ENCODE measurements around the gene NUAK1.

The NUAK1 gene

DNA sequence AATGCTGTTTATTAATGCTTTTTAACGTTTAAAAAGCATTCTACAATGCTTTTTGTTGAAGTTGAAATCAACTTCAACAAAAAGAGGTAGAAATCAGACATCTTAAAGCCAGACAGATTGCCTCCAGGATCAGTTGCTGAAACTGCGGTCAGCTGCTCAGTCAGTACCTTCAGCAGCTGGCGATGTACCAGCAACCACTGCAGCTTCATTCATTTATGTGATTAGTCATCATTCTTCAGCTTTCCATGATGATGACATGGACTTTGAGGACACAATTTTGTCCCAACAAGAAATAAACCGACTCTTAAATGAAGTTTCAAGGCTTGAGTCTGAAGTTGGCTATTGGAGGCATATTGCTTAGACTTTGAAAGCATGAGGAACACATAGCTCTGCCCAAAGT lies 31.5 kb upstream of the NUAK1 start:
- Histone ChIP-seq H4K20me1 (ENCODE audit: insufficient read depth, low read length) (no peaks in the 10 kb centered on the region), H3K4me1 (ENCODE audit: low read length) (no peaks in the 10 kb centered on the region), H3K36me3 (replicated peaks; ENCODE audit: low read depth, low read length) (no peaks in the 10 kb centered on the region), H3K9ac (ENCODE audit: low read length) (no peak overlapping the region), H3K27me3 (ENCODE audit: low read depth, low read length) (peaks cover 19% of the 10 kb centered on the region), H3K27ac (ENCODE audit: low read length) (no peak overlapping the region), H3K9me3 (ENCODE audit: insufficient read depth, low read length) (no peaks in the 10 kb centered on the region), H3K4me2 (ENCODE audit: low read length) (no peak overlapping the region), H3K4me3 (ENCODE audit: low read length) (no peak overlapping the region), H3K79me2 (ENCODE audit: low read length) (no peaks in the 10 kb centered on the region), H2AFZ (ENCODE audit: low read depth, low read length) (no peak overlapping the region)
- TF ChIP-seq, protein P1, sequence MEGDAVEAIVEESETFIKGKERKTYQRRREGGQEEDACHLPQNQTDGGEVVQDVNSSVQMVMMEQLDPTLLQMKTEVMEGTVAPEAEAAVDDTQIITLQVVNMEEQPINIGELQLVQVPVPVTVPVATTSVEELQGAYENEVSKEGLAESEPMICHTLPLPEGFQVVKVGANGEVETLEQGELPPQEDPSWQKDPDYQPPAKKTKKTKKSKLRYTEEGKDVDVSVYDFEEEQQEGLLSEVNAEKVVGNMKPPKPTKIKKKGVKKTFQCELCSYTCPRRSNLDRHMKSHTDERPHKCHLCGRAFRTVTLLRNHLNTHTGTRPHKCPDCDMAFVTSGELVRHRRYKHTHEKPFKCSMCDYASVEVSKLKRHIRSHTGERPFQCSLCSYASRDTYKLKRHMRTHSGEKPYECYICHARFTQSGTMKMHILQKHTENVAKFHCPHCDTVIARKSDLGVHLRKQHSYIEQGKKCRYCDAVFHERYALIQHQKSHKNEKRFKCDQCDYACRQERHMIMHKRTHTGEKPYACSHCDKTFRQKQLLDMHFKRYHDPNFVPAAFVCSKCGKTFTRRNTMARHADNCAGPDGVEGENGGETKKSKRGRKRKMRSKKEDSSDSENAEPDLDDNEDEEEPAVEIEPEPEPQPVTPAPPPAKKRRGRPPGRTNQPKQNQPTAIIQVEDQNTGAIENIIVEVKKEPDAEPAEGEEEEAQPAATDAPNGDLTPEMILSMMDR (IDR thresholded peaks at IDR 0.05; ENCODE audit: low read depth, low read length), result no peak
- TF ChIP-seq EZH2phosphoT487 (IDR thresholded peaks at IDR 0.05; ENCODE audit: low read depth), result no peak

- H3K9ac ChIP-seq (ENCODE audit: low read length), result no peak overlapping the region
- H2AFZ ChIP-seq (ENCODE audit: low read depth, low read length), result no peak overlapping the region
- no peaks in the 10 kb centered on the region for H3K36me3 ChIP-seq (replicated peaks; ENCODE audit: low read depth, low read length)
- TF ChIP-seq EZH2phosphoT487 (IDR thresholded peaks at IDR 0.05; ENCODE audit: low read depth), result no peak
- TF ChIP-seq, protein P1 (IDR thresholded peaks at IDR 0.05; ENCODE audit: low read depth, low read length), result no peak
- 0 out of 2 replicates have a peak, but pooled peaks cover 4% of the 10 kb centered on the region for H3K4me1 ChIP-seq (ENCODE audit: low read length)
- H3K27me3 ChIP-seq (ENCODE audit: low read depth, low read length), result peaks cover 6% of the 10 kb centered on the region; the same call in 1 of the 2 replicates
- no peaks in the 10 kb centered on the region for H4K20me1 ChIP-seq (ENCODE audit: insufficient read depth, low read length)
- no peak overlapping the region for H3K4me3 ChIP-seq (ENCODE audit: low read length)
- no peaks in the 10 kb centered on the region for H3K79me2 ChIP-seq (ENCODE audit: low read length)
- no peaks in the 10 kb centered on the region for H3K9me3 ChIP-seq (ENCODE audit: insufficient read depth, low read length)
- no peak overlapping the region for H3K27ac ChIP-seq (ENCODE audit: low read length)
- H3K4me2 ChIP-seq (ENCODE audit: low read length), result no peak overlapping the region
Observed at GRCh38 chr12:106163712-106164111, 25.0 kb upstream of the NUAK1 start.

GRCh38 chr12:106161491-106161890 lies 22.7 kb upstream of the NUAK1 start:
- Histone ChIP-seq H3K4me2 (ENCODE audit: low read length) (no peak overlapping the region), H3K27me3 (ENCODE audit: low read depth, low read length) (peaks cover 6% of the 10 kb centered on the region; the same call in 1 of the 2 replicates), H4K20me1 (ENCODE audit: insufficient read depth, low read length) (no peaks in the 10 kb centered on the region), H3K27ac (ENCODE audit: low read length) (no peak overlapping the region), H3K4me1 (ENCODE audit: low read length) (0 out of 2 replicates have a peak, but pooled peaks cover 4% of the 10 kb centered on the region), H3K9ac (ENCODE audit: low read length) (no peak overlapping the region), H3K79me2 (ENCODE audit: low read length) (no peaks in the 10 kb centered on the region), H3K9me3 (ENCODE audit: insufficient read depth, low read length) (no peaks in the 10 kb centered on the region), H3K36me3 (replicated peaks; ENCODE audit: low read depth, low read length) (no peaks in the 10 kb centered on the region), H2AFZ (ENCODE audit: low read depth, low read length) (no peak overlapping the region), H3K4me3 (ENCODE audit: low read length) (no peak overlapping the region)
- TF ChIP-seq, protein P1 (IDR thresholded peaks at IDR 0.05; ENCODE audit: low read depth, low read length), result no peak
- no peak for TF ChIP-seq EZH2phosphoT487 (IDR thresholded peaks at IDR 0.05; ENCODE audit: low read depth)

GRCh38 chr12:106160915-106161314 lies 22.2 kb upstream of the NUAK1 start:
- Histone ChIP-seq H3K4me3 (ENCODE audit: low read length) (no peak overlapping the region), H3K79me2 (ENCODE audit: low read length) (no peaks in the 10 kb centered on the region), H3K9me3 (ENCODE audit: insufficient read depth, low read length) (no peaks in the 10 kb centered on the region), H3K27me3 (ENCODE audit: low read depth, low read length) (peaks cover 6% of the 10 kb centered on the region; the same call in 1 of the 2 replicates), H3K4me1 (ENCODE audit: low read length) (0 out of 2 replicates have a peak, but pooled peaks cover 4% of the 10 kb centered on the region), H3K27ac (ENCODE audit: low read length) (no peak overlapping the region), H4K20me1 (ENCODE audit: insufficient read depth, low read length) (no peaks in the 10 kb centered on the region), H2AFZ (ENCODE audit: low read depth, low read length) (no peak overlapping the region), H3K9ac (ENCODE audit: low read length) (no peak overlapping the region), H3K36me3 (replicated peaks; ENCODE audit: low read depth, low read length) (no peaks in the 10 kb centered on the region), H3K4me2 (ENCODE audit: low read length) (no peak overlapping the region)
- TF ChIP-seq EZH2phosphoT487 (IDR thresholded peaks at IDR 0.05; ENCODE audit: low read depth), result no peak
- TF ChIP-seq, protein P1 (IDR thresholded peaks at IDR 0.05; ENCODE audit: low read depth, low read length), result no peak

Measured in OCI-LY3 (cell line).